Breast epithelium (tissue), 4 donors: Measurements from ENCODE around the gene TPH1. TPM values are rescaled to one million over a fixed set of nuclear protein-coding genes. Genes with fewer than 3 reads are reported as not detected.

ENCODE experiments used
- DNase-seq, 2 donors: peaks; one replicate each; pipeline ENCODE4 v3.0.0-alpha.2; 2019; ENCODE audit warnings: low spot score in 2 of 2
- H3K27ac ChIP-seq, 2 donors: fragments of 200-600 bp; sonication (generic) in 1 of 2; one replicate each; pipeline ENCODE4 v1.5.1; 2016 to 2019; ENCODE audit warnings: mild to moderate bottlenecking in 1 of 2
- H3K27me3 ChIP-seq, 2 donors: fragments of 200-600 bp; sonication (generic) in 1 of 2; one replicate each; pipeline versions ENCODE4 v1.5.1 to v1.6.0; 2017 to 2019; ENCODE audit warnings: control low read depth in 1 of 2, mild to moderate bottlenecking in 1 of 2
- H3K36me3 ChIP-seq: fragments of 200-600 bp; one replicate; pipeline ENCODE4 v1.5.1; 2019
- H3K4me1 ChIP-seq, 2 donors: fragments of 200-600 bp; sonication (generic); one replicate each; pipeline ENCODE4 v1.5.1; 2016 to 2019; ENCODE audit warnings: control low read depth in 1 of 2
- H3K4me3 ChIP-seq, 3 donors: fragments of 200-600 bp; sonication (generic); 1 replicate in 2 of 3; 2 replicates in 1 of 3; pipeline ENCODE4 v1.5.1; 2016 to 2019; ENCODE audit warnings: mild to moderate bottlenecking in 3 of 3, moderate library complexity in 2 of 3
- H3K9me3 ChIP-seq, 2 donors: fragments of 200-600 bp; sonication (generic) in 1 of 2; one replicate each; pipeline ENCODE4 v1.5.1; 2016 to 2019; ENCODE audit warnings: control low read depth in 1 of 2
- POLR2A ChIP-seq: fragments of 450-650 bp; IDR thresholded peaks from one replicate; pipeline ENCODE4 v1.6.1; 2016; ENCODE audit warnings: antibody characterized with exemption, mild to moderate bottlenecking, moderate library complexity
- POLR2AphosphoS5 ChIP-seq, 3 donors: sonication (generic); formaldehyde crosslinking; IDR thresholded peaks; one replicate each; pipeline ENCODE4 v1.6.1; 2017; ENCODE audit warnings: antibody characterized with exemption in 3 of 3
- intact Hi-C: fragments of 100-400 bp; cut with DNase I; formaldehyde crosslinking; loops from one replicate; pipeline ENCODE4 v1.15.1; 2023; ENCODE audit warnings: low total_unique reads
- total RNA-seq, 3 donors: library from RNA; depleted of rRNA; stranded (reverse); fragments of >200 nt; gene quantifications; one replicate each; pipeline ENCODE4 v1.1.0, GENCODE V29; 2016
- TF ChIP-seq, protein P1 (sequence below), 3 donors: fragments of 450-650 bp; IDR thresholded peaks; one replicate each; pipeline ENCODE4 v1.5.1; 2016 to 2017; ENCODE audit warnings: antibody characterized with exemption in 3 of 3, mild to moderate bottlenecking in 3 of 3, moderate library complexity in 3 of 3

TPH1 gene
- total RNA-seq, 3 donors from 2014 or later: 0.64 to 2.6 (median 1.2) TPM

DNA sequence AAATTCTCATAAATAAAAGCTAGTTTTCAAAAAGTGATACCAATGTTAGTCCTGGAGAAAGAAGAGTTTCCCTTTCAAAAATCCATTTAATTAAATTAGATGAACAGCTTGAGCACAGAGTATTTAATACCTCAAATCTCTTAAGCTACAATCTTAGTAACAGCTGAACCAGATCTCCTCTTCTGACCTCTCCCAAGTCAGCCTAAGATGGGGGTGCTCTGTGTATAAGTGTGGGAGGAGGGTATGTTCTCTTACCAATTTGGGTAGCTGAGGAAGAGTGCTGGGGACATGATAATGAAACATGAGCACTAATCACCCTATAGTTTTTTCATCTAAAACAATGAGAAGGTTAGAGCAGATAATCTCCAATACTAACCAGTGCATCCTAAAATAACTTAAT, 9.6 kb downstream of the TPH1 start:
- Histone ChIP-seq H3K27ac (no peak overlapping the region), H3K27me3 (no peaks in the 10 kb centered on the region), H3K4me1 (no peaks in the 10 kb centered on the region), H3K4me3 (no peak overlapping the region), H3K9me3 (no peaks in the 10 kb centered on the region), H3K36me3 (no peaks in the 10 kb centered on the region)
- intact Hi-C loops: no loop called here
- no peak for TF ChIP-seq POLR2A
- TF ChIP-seq POLR2AphosphoS5 (IDR thresholded peaks at IDR 0.05): no peak
- TF ChIP-seq, protein P1, sequence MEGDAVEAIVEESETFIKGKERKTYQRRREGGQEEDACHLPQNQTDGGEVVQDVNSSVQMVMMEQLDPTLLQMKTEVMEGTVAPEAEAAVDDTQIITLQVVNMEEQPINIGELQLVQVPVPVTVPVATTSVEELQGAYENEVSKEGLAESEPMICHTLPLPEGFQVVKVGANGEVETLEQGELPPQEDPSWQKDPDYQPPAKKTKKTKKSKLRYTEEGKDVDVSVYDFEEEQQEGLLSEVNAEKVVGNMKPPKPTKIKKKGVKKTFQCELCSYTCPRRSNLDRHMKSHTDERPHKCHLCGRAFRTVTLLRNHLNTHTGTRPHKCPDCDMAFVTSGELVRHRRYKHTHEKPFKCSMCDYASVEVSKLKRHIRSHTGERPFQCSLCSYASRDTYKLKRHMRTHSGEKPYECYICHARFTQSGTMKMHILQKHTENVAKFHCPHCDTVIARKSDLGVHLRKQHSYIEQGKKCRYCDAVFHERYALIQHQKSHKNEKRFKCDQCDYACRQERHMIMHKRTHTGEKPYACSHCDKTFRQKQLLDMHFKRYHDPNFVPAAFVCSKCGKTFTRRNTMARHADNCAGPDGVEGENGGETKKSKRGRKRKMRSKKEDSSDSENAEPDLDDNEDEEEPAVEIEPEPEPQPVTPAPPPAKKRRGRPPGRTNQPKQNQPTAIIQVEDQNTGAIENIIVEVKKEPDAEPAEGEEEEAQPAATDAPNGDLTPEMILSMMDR (IDR thresholded peaks at IDR 0.05): no peak
- DNase-seq: no peak

DNA sequence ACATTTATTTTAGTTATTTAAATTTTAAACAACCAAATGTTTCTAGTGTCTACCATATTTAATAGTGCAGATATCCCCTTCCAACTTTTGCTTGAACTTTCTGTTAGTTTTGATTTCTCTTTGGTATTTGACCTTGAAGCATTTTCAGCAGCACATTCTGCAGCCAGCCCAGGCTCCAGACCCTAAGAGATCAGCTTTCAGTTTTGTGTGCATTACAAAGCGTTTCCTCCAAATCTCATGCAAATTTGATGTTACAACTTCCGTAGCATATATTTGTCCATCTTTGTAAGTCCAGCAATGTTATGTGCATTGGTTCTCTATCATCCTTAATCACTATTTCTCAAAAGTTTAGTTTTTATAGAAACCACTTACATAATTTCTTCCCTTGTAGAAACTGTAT, 18.6 kb downstream of the TPH1 start:
- intact Hi-C loops: no loop called here
- Histone ChIP-seq H3K9me3 (no peaks in the 10 kb centered on the region), H3K4me3 (no peak overlapping the region), H3K4me1 (no peaks in the 10 kb centered on the region), H3K27ac (no peak overlapping the region), H3K27me3 (no peaks in the 10 kb centered on the region), H3K36me3 (no peaks in the 10 kb centered on the region)
- DNase-seq: no peak
- TF ChIP-seq POLR2AphosphoS5 (IDR thresholded peaks at IDR 0.05) (no peak), POLR2A (no peak)
- TF ChIP-seq, protein P1 (IDR thresholded peaks at IDR 0.05): no peak

DNA sequence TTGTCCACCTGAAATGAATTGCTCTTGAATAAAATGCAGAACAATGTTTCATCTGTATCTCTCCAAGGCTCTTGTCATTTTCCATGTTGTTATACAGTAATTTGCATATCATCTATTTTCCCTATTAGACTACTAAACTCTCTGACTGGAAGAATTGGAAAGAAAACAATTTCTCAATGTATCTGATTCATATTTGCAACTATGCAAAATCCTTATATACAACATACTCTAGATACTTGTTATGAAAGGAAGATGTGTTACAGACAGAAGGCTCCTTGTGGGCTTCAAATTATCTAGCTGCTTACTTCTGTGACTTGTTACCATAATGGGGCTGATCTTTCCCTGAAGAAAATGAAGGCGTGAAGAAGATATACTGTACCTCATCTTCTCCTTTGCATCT, 23.6 kb downstream of the TPH1 start:
- H3K27me3 ChIP-seq: no peaks in the 10 kb centered on the region
- no peak overlapping the region for H3K27ac ChIP-seq
- H3K4me1 ChIP-seq: no peaks in the 10 kb centered on the region
- no peak overlapping the region for H3K4me3 ChIP-seq
- no peak for DNase-seq
- TF ChIP-seq POLR2A: no peak
- TF ChIP-seq POLR2AphosphoS5 (IDR thresholded peaks at IDR 0.05): no peak
- H3K9me3 ChIP-seq: no peaks in the 10 kb centered on the region
- intact Hi-C loops: no loop called here
- H3K36me3 ChIP-seq: no peaks in the 10 kb centered on the region

DNA sequence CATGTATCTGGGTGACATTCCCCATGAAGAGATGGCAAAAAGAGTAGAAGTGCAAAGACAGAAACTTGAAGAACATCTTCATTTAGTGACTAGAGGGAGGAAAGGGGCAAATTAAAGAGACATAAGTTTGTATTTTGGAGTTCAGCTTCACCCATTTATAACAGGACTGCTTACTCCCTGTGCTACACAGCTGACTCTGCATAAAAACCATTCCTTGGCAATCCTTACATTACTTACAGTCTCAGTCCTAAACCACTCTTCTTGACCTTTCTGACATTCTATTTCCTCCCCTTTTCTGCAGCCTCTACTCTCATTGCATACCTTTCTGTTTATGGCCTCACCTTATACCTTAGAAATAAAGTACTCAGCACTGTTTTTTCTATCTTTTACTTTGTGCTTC, 26.4 kb downstream of the TPH1 start:
- TF ChIP-seq POLR2AphosphoS5 (IDR thresholded peaks at IDR 0.05): no peak
- no peak for TF ChIP-seq POLR2A
- TF ChIP-seq, protein P1 (IDR thresholded peaks at IDR 0.05): no peak

DNA sequence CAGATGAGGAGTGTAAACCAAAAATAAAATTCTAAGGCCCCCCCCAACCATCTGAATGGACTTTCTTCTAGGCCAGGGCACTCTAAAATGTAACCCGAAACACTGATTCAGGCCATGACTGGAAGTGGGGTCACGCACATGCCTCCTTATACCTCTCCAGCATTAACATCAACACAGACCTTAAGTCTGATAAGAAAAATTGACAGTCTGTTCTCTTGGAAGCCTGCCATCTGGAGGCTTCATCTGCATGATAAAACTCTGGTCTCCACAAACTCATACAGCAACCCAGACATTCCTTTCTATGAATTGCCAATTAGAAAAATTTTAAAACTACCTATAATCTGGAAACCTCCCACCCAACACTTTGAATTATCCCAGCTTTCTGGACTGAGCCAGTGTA, 29.3 kb downstream of the TPH1 start:
- intact Hi-C loops: no loop called here
- TF ChIP-seq, protein P1 (IDR thresholded peaks at IDR 0.05): no peak
- H3K4me3 ChIP-seq: no peak overlapping the region

More for the DNA sequence above, 26.4 kb downstream of the TPH1 start:
- Histone ChIP-seq H3K27ac (no peak overlapping the region), H3K36me3 (no peaks in the 10 kb centered on the region), H3K4me3 (no peak overlapping the region), H3K9me3 (no peaks in the 10 kb centered on the region), H3K4me1 (no peaks in the 10 kb centered on the region), H3K27me3 (no peaks in the 10 kb centered on the region)
- intact Hi-C loops: no loop called here
- no peak for DNase-seq

DNA sequence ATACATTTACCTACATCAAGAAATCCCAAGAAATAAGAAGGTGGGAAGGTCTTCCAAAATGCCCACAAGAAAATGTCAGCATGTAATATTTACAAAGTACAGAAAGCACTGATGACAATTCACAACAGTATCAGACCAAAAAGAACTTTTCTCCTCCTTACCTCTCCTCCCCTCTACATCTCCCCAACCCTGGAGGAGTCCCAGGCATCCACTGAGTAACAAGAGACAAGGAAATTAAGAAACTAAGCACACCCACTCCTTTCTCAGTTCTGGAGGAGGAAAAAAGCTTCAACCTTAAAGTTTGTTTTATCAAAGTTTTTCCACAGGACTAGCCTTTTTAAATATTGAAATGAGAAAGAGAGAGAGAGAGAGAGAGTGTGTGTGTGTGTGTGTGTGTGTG, 31.2 kb downstream of the TPH1 start:
- Histone ChIP-seq H3K27ac (no peak overlapping the region), H3K9me3 (no peaks in the 10 kb centered on the region), H3K4me1 (no peaks in the 10 kb centered on the region), H3K4me3 (no peak overlapping the region), H3K27me3 (no peaks in the 10 kb centered on the region), H3K36me3 (no peaks in the 10 kb centered on the region)
- no peak for TF ChIP-seq POLR2AphosphoS5 (IDR thresholded peaks at IDR 0.05)
- TF ChIP-seq, protein P1 (IDR thresholded peaks at IDR 0.05): no peak
- TF ChIP-seq POLR2A: no peak
- intact Hi-C loops: no loop called here
- no peak for DNase-seq

More for the DNA sequence above, 29.3 kb downstream of the TPH1 start:
- Histone ChIP-seq H3K36me3 (no peaks in the 10 kb centered on the region), H3K27me3 (no peaks in the 10 kb centered on the region), H3K27ac (no peak overlapping the region), H3K4me1 (no peaks in the 10 kb centered on the region), H3K9me3 (no peaks in the 10 kb centered on the region)
- DNase-seq: no peak
